K562 treated with DMSO at 1 percent for 48 hours (cell line): ENCODE results near the gene STX18. TPM values are rescaled to one million over a fixed set of nuclear protein-coding genes. Genes with fewer than 3 reads are reported as not detected.

Experiments
- total RNA-seq: library from RNA; unstranded; fragments of 300-600 nt; gene quantifications from 2 replicates; pipeline ENCODE4 v1.2.3, GENCODE V29; 2022; ENCODE audit warnings: low replicate concordance; ENCODE audit errors: extremely low read depth

The STX18 gene
- not detected in 2 replicates for total RNA-seq

GRCh38 chr4:4541661-4542570 is at the start of gene STX18:
Gene STX18, minus strand, starts transcription at chr4:4542048. Its CDS starts 84 bp downstream, at chr4:4541964.

DNA sequence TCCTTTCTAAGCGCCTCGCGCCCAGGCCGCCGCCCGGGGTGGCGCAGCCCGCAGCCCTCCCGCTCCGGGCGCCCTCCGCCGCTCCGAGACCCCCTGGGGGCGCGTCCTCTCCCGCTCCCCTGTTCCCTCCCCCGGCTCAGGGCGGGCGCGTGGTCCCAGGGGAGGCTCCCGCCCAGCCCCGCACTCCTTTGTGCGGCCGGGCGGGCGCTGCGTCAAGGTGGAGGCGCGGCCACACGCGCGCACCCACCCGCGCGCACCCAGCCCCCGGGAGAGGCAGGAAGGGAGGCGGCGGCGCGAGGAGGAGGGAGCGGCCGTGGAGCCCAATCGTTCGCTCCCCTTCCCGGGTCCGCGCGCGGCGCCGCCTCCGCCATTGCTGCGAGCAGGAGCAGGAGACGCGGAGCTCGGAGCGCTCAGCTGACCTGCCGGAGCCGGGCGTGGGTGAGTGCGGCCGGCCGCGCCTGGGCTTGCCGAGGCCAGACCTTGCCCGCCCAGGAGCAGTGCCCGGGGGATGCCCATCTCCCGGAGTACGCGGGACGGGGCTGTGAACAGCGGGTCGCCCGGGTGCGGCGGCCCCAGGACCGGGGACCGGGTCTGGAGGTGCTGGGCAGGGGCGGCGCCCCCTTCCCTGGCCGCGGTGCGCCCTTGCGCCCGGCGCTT is 155.0 kb downstream of the STX18 start, which contains the start of gene NSG1:
TSS of gene NSG1 (plus strand) at position 367 of the 657 bp plus-strand sequence. CDS start 528 bp downstream, outside the sequence.

Other genes with a start within 250 kb of the STX18 start
- not detected in 2 replicates for gene NSG1, start 154.9 kb downstream of the STX18 start, total RNA-seq